SK-N-SH treated with all-trans-retinoic acid at 6 μM for 48 hours (cell line): ENCODE data around the gene SSTR5.

Experiments used
- ATAC-seq: fragments of 200-7000 bp; cut with Tn5 transposase; 3 replicates; pipeline ENCODE4 v1.9.1; 2020; ENCODE audit warnings: mild to moderate bottlenecking, moderate library complexity
- BACH2 ChIP-seq: fragments of 250-450 bp; sonication (Bioruptor Pico); IDR thresholded peaks from 2 replicates; pipeline ENCODE4 v1.9.0; 2021; ENCODE audit warnings: mild to moderate bottlenecking, borderline replicate concordance
- CREB5 ChIP-seq: fragments of 250-450 bp; sonication (Bioruptor Pico); IDR thresholded peaks from 2 replicates; pipeline ENCODE4 v1.5.1; 2020; ENCODE audit warnings: low read depth, mild to moderate bottlenecking, moderate library complexity
- CSDC2 ChIP-seq: fragments of 250-450 bp; sonication (Bioruptor Pico); IDR thresholded peaks from 2 replicates; pipeline ENCODE4 v1.5.0; 2020; ENCODE audit warnings: mild to moderate bottlenecking, moderate library complexity
- CSRNP3 ChIP-seq: fragments of 250-450 bp; sonication (Bioruptor Pico); IDR thresholded peaks from 2 replicates; pipeline ENCODE4 v1.5.1; 2021; ENCODE audit warnings: mild to moderate bottlenecking, moderate library complexity
- GLIS3 ChIP-seq: fragments of 250-450 bp; sonication (Bioruptor Pico); IDR thresholded peaks from 2 replicates; pipeline ENCODE4 v1.5.0; 2020; ENCODE audit warnings: mild to moderate bottlenecking, moderate library complexity
- ISL1 ChIP-seq: fragments of 250-450 bp; sonication (Bioruptor Pico); IDR thresholded peaks from 2 replicates; pipeline ENCODE4 v2.1.2; 2022; ENCODE audit warnings: mild to moderate bottlenecking, moderate library complexity
- OSR1 ChIP-seq: fragments of 250-450 bp; sonication (Bioruptor Pico); IDR thresholded peaks from 2 replicates; pipeline ENCODE4 v1.8.0; 2022; ENCODE audit warnings: moderate library complexity, mild to moderate bottlenecking, inconsistent platforms
- POU6F1 ChIP-seq: fragments of 250-450 bp; sonication (Bioruptor Pico); IDR thresholded peaks from 2 replicates; pipeline ENCODE4 v1.8.0; 2021; ENCODE audit warnings: low read depth, mild to moderate bottlenecking, moderate library complexity, borderline replicate concordance
- PPARA ChIP-seq: fragments of 250-450 bp; sonication (Bioruptor Pico); IDR thresholded peaks from 2 replicates; pipeline ENCODE4 v1.5.0; 2020; ENCODE audit warnings: mild to moderate bottlenecking, borderline replicate concordance
- RARB ChIP-seq: fragments of 250-450 bp; sonication (Bioruptor Pico); IDR thresholded peaks from 2 replicates; pipeline ENCODE4 v1.8.0; 2021; ENCODE audit warnings: mild to moderate bottlenecking, moderate library complexity
- TCF4 ChIP-seq: fragments of 250-450 bp; sonication (Bioruptor Pico); IDR thresholded peaks from 2 replicates; pipeline ENCODE4 v1.8.0; 2021; ENCODE audit warnings: mild to moderate bottlenecking, moderate library complexity, borderline replicate concordance
- ZC3H10 ChIP-seq: fragments of 250-450 bp; sonication (Bioruptor Pico); IDR thresholded peaks from 2 replicates; pipeline ENCODE4 v1.5.1; 2021; ENCODE audit warnings: mild to moderate bottlenecking, moderate library complexity
- ZFP3 ChIP-seq: fragments of 250-450 bp; sonication (Bioruptor Pico); IDR thresholded peaks from 2 replicates; pipeline ENCODE4 v1.5.0; 2020; ENCODE audit warnings: mild to moderate bottlenecking, moderate library complexity
- ZFP30 ChIP-seq: fragments of 450-650 bp; formaldehyde crosslinking; IDR thresholded peaks from 2 replicates; pipeline ENCODE4 v1.5.0; 2022; ENCODE audit warnings: mild to moderate bottlenecking, moderate library complexity
- ZNF565 ChIP-seq: fragments of 450-650 bp; formaldehyde crosslinking; conservative IDR thresholded peaks from 2 replicates; pipeline ENCODE4 v1.5.0; 2020; ENCODE audit warnings: low read depth, mild to moderate bottlenecking, moderate library complexity
- ZNF70 ChIP-seq: fragments of 450-650 bp; formaldehyde crosslinking; IDR thresholded peaks from 2 replicates; pipeline ENCODE4 v1.5.0; 2020; ENCODE audit warnings: mild to moderate bottlenecking, moderate library complexity
- ZNF8 ChIP-seq: fragments of 450-650 bp; formaldehyde crosslinking; IDR thresholded peaks from 2 replicates; pipeline ENCODE4 v1.5.0; 2020; ENCODE audit warnings: mild to moderate bottlenecking, moderate library complexity
- TF ChIP-seq, protein P1 (sequence below): fragments of 250-450 bp; sonication (Bioruptor Pico); IDR thresholded peaks from 2 replicates; pipeline ENCODE4 v1.8.0; 2020; ENCODE audit warnings: mild to moderate bottlenecking, moderate library complexity, borderline replicate concordance
- TF ChIP-seq, protein P2 (sequence below): fragments of 250-450 bp; sonication (Bioruptor Pico); IDR thresholded peaks from 2 replicates; pipeline ENCODE4 v1.5.0; 2020; ENCODE audit warnings: mild to moderate bottlenecking, moderate library complexity

SSTR5 gene

GRCh38 chr16:1028524-1029258, 43.9 kb upstream of the SSTR5 start:
- TF ChIP-seq PPARA (CRISPR knock-in tag) (no peak), POU6F1 (CRISPR knock-in tag) (no peak), GLIS3 (CRISPR knock-in tag) (no peak), ZC3H10 (CRISPR knock-in tag) (no peak), CREB5 (CRISPR knock-in tag) (no peak), ZNF70 (CRISPR knock-in tag) (no peak), CSRNP3 (CRISPR knock-in tag) (no peak), ISL1 (CRISPR knock-in tag) (no peak), ZFP3 (CRISPR knock-in tag) (no peak), ZFP30 (no peak), TCF4 (CRISPR knock-in tag) (no peak), ZNF8 (CRISPR knock-in tag) (no peak), OSR1 (no peak), BACH2 (CRISPR knock-in tag) (no peak), RARB (no peak), CSDC2 (CRISPR knock-in tag) (no peak), ZNF565 (no peak)
- TF ChIP-seq, protein P1, sequence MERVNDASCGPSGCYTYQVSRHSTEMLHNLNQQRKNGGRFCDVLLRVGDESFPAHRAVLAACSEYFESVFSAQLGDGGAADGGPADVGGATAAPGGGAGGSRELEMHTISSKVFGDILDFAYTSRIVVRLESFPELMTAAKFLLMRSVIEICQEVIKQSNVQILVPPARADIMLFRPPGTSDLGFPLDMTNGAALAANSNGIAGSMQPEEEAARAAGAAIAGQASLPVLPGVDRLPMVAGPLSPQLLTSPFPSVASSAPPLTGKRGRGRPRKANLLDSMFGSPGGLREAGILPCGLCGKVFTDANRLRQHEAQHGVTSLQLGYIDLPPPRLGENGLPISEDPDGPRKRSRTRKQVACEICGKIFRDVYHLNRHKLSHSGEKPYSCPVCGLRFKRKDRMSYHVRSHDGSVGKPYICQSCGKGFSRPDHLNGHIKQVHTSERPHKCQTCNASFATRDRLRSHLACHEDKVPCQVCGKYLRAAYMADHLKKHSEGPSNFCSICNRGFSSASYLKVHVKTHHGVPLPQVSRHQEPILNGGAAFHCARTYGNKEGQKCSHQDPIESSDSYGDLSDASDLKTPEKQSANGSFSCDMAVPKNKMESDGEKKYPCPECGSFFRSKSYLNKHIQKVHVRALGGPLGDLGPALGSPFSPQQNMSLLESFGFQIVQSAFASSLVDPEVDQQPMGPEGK (CRISPR knock-in tag) = no peak
- TF ChIP-seq, protein P2, sequence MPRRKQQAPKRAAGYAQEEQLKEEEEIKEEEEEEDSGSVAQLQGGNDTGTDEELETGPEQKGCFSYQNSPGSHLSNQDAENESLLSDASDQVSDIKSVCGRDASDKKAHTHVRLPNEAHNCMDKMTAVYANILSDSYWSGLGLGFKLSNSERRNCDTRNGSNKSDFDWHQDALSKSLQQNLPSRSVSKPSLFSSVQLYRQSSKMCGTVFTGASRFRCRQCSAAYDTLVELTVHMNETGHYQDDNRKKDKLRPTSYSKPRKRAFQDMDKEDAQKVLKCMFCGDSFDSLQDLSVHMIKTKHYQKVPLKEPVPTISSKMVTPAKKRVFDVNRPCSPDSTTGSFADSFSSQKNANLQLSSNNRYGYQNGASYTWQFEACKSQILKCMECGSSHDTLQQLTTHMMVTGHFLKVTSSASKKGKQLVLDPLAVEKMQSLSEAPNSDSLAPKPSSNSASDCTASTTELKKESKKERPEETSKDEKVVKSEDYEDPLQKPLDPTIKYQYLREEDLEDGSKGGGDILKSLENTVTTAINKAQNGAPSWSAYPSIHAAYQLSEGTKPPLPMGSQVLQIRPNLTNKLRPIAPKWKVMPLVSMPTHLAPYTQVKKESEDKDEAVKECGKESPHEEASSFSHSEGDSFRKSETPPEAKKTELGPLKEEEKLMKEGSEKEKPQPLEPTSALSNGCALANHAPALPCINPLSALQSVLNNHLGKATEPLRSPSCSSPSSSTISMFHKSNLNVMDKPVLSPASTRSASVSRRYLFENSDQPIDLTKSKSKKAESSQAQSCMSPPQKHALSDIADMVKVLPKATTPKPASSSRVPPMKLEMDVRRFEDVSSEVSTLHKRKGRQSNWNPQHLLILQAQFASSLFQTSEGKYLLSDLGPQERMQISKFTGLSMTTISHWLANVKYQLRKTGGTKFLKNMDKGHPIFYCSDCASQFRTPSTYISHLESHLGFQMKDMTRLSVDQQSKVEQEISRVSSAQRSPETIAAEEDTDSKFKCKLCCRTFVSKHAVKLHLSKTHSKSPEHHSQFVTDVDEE (CRISPR knock-in tag) = no peak
- TF ChIP-seq, all 23 proteins: peak for 0
- peak; percentile 37 for ATAC-seq

DNA sequence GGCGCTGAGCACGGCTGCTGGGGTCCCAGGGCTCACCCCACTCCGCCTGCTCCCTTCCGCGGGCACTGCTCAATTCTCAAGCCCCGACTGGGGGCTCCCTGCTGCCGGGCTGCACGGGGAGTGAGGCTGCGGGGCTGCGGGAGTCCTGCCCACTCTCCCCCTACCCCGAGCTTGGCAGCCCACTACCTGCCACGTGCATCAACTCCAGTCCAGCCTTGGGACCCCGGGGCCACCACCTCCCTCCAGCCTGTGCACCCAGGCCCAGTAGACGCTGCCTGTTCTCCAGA, 43.3 kb upstream of the SSTR5 start:
- TF ChIP-seq ISL1 (CRISPR knock-in tag) (no peak), RARB (no peak), TCF4 (CRISPR knock-in tag) (no peak), POU6F1 (CRISPR knock-in tag) (no peak), CREB5 (CRISPR knock-in tag) (no peak), GLIS3 (CRISPR knock-in tag) (no peak), ZFP3 (CRISPR knock-in tag) (no peak), ZC3H10 (CRISPR knock-in tag) (no peak), OSR1 (no peak), ZFP30 (no peak), CSDC2 (CRISPR knock-in tag) (no peak), PPARA (CRISPR knock-in tag) (no peak), ZNF565 (no peak)
- TF ChIP-seq, protein P1 (CRISPR knock-in tag) = no peak
- ATAC-seq = no peak
